AG09319 (cell line): Measurements from ENCODE around the gene ITGBL1.

Source experiments
- DNase-seq: peaks from one replicate; pipeline ENCODE4 v3.0.0-alpha.2; 2010; ENCODE audit warnings: low read depth; ENCODE audit errors: extremely low read depth
- CTCF ChIP-seq: IDR thresholded peaks from 2 replicates; pipeline ENCODE4 v1.5.1; 2011; ENCODE audit warnings: low read depth, mild to moderate bottlenecking, inconsistent platforms, low read length, moderate library complexity

ITGBL1 gene

GRCh38 chr13:101544979-101545378, 92.5 kb downstream of the ITGBL1 start:
- no peak for TF ChIP-seq CTCF
- no peak for DNase-seq

- TF ChIP-seq CTCF, result no peak; the same call in none of the 2 replicates
- no peak for DNase-seq
These were observed 93.0 kb downstream of the ITGBL1 start for GRCh38 chr13:101545521-101545920.

GRCh38 chr13:101552286-101552685, 99.8 kb downstream of the ITGBL1 start:
- no peak for DNase-seq
- no peak for TF ChIP-seq CTCF

- TF ChIP-seq CTCF, result no peak
- no peak for DNase-seq
These were observed 100.3 kb downstream of the ITGBL1 start for GRCh38 chr13:101552786-101553185.

DNA sequence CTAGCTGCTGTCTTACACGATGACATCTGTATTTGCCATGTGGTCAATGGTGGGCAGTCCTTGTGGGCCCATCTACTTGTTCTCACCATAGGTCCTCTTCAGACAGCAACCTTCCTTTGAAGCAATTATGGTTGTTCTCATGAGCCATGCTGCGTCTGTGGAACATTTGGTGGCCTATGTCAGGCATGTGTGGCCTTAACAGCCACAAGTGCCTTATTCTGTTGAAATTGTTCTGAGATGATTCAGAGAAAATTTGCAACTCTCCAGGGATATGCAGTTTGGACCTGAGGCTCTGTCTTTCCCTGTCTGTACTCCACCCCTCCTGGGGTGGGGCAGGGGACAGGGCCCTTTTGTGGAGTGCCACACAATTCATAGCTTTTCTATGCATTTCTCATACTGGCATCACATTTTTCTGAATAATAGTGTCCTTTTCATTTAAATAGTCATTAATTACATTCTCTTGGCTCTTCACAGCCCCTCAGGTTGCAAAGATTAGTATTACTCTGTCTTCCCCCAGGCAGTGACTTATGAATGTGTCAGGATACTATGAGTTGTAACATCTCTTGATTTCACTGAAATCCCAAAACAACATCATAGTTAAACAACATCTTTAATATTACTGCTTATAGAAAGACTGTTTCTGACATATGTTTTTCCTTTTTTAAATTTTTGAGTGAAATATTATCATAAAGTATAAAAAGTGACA, 102.1 kb downstream of the ITGBL1 start:
- no peak for DNase-seq
- no peak for TF ChIP-seq CTCF

DNA sequence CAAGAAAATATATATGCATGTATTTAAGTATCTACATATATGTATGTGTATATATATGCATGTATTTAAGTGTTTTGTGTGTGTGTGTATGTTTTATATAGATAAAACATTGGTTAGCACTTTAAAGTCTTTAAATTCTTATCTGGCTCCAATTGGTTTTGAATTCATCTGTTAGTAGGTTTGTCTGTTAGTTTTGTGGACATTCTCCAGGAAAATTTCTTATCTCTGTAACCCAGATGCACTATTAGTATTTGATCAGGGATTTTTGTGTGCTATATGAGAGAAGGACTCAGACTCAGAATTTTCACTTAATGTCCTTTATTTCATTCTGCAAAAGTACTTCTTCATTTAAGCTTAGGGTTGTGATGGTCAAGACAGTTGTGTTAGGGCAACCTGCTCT, 103.1 kb downstream of the ITGBL1 start:
- no peak for TF ChIP-seq CTCF
- DNase-seq, result no peak

DNA sequence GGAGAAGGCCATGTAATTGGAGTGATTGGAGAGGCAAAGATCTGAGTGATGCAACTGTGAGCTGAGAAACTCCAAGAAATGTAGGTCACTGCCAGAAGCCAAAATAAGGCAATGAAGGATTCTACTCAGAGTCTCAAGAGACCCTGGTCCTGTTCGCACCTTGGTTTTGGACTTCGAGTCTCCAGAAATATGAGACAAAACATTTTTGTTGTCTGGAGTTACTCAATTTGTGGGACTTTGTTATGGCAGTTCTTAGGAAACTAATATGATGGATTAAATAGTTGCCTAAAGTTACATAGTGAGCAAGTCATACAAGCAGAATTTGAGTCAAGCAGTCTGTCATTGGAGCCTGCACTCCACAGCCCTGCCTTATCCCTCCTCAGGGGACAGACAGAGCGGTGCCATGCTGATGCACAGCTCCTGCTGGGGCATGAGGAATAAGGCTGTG, 104.2 kb downstream of the ITGBL1 start:
- TF ChIP-seq CTCF, result no peak
- no peak for DNase-seq
